Smooth muscle cell (in vitro differentiated cells): Measurements from ENCODE around the gene HES6. TPM values are rescaled to one million over a fixed set of nuclear protein-coding genes. Genes with fewer than 3 reads are reported as not detected.

Experiments
- DNase-seq: peaks from one replicate; lab custom pipeline; 2025; ENCODE audit not compliant: unreplicated experiment; lab: John Stamatoyannopoulos, UW
- H2AFZ ChIP-seq: fragments of 200-600 bp; sonication (generic); 2 replicates; pipeline ENCODE4 v1.6.0; 2016; ENCODE audit warnings: antibody characterized with exemption, low read depth, mild to moderate bottlenecking
- H3F3A ChIP-seq: fragments of 200-600 bp; sonication (generic); 2 replicates; pipeline ENCODE4 v1.6.0; 2017; ENCODE audit warnings: antibody characterized with exemption, low read depth
- H3K27ac ChIP-seq: fragments of 200-600 bp; sonication (generic); 2 replicates; pipeline ENCODE4 v1.5.1; 2016; ENCODE audit warnings: low read depth, mild to moderate bottlenecking
- H3K27me3 ChIP-seq: fragments of 200-600 bp; sonication (generic); 2 replicates; pipeline ENCODE4 v1.6.1; 2016; ENCODE audit warnings: low read depth, mild to moderate bottlenecking
- H3K36me3 ChIP-seq: fragments of 200-600 bp; sonication (generic); 2 replicates; pipeline ENCODE4 v1.5.1; 2016; ENCODE audit warnings: low read depth
- H3K4me1 ChIP-seq: fragments of 200-600 bp; sonication (generic); 2 replicates; pipeline ENCODE4 v1.5.1; 2016; ENCODE audit warnings: low read depth
- H3K4me2 ChIP-seq: fragments of 200-600 bp; sonication (generic); 2 replicates; pipeline ENCODE4 v1.6.0; 2016; ENCODE audit warnings: mild to moderate bottlenecking
- H3K4me3 ChIP-seq: fragments of 200-600 bp; sonication (generic); 2 replicates; pipeline ENCODE4 v1.5.1; 2016; ENCODE audit warnings: mild to moderate bottlenecking
- H3K79me2 ChIP-seq: fragments of 200-600 bp; sonication (generic); 2 replicates; pipeline ENCODE4 v1.6.0; 2016; ENCODE audit warnings: low read depth, mild to moderate bottlenecking
- H3K9ac ChIP-seq: fragments of 200-600 bp; sonication (generic); 2 replicates; pipeline ENCODE4 v1.6.0; 2016; ENCODE audit warnings: low read depth
- H3K9me3 ChIP-seq: fragments of 200-600 bp; sonication (generic); replicated peaks from 2 replicates; pipeline ENCODE4 v1.5.1; 2016; ENCODE audit warnings: low read depth
- H4K20me1 ChIP-seq: fragments of 200-600 bp; sonication (generic); 2 replicates; pipeline ENCODE4 v1.6.0; 2016; ENCODE audit warnings: low read depth
- WGBS: methylation state at CpG from one replicate; pipeline ENCODE4 v1.1.7; 2016; ENCODE audit warnings: low lambda C conversion rate; 5-methylcytosine and 5-hydroxymethylcytosine counted together
- polyA plus RNA-seq: library from polyadenylated mRNA; unstranded; fragments of >200 nt; fragmentation: Nextera tagmentation; extraction: Ambion mirVana; gene quantifications from 2 replicates; pipeline ENCODE4 v1.2.1, GENCODE V29; 2016
- total RNA-seq: library from RNA; depleted of rRNA; stranded (reverse); fragments of >200 nt; gene quantifications from 2 replicates; pipeline ENCODE4 v1.2.3, GENCODE V29; 2014
- TF ChIP-seq, protein P1 (sequence below): fragments of 200-600 bp; sonication (generic); IDR thresholded peaks from 2 replicates; pipeline ENCODE4 v1.5.1; 2017; ENCODE audit warnings: borderline replicate concordance, mild to moderate bottlenecking, antibody characterized with exemption; ENCODE audit not compliant: insufficient read depth, poor library complexity, severe bottlenecking

The HES6 gene
- total and polyA plus RNA-seq, 2 experiments from 2014 or later, result 0.81 to 2.7 TPM

DNA sequence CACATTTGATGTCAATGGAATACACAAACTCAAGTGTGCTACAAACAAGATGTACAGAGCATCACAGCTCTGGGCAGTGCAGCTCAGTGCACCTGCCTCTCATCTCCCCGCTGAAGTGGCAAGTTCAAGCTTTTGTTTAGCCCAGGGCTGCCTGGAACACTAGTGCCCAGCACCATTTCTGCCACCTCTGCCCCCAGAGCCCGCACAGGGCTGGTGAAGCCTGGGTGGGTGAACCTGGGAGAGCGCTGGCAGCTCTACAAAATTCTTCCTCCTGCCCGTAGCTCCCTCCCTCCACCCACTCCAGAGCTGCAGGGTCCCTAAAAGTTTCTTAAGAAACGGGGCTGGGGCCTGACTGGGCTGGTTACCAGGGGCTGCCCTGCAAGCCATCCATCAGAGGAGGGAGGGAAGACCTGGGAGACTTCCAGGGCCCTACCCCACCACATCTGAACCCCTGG lies 1.5 kb downstream of the HES6 start:
- peaks cover 7% of the 10 kb centered on the region for H3F3A ChIP-seq
- no peak overlapping the region for H2AFZ ChIP-seq
- no peak overlapping the region for H3K27ac ChIP-seq
- WGBS, result 97% methylated on average over 5 of the region's 5 CpGs
- no peaks in the 10 kb centered on the region for H3K4me1 ChIP-seq
- no peak overlapping the region for H3K4me2 ChIP-seq
- no peak overlapping the region for H3K4me3 ChIP-seq
- peaks cover 49% of the 10 kb centered on the region for H3K27me3 ChIP-seq
- H3K36me3 ChIP-seq, result no peaks in the 10 kb centered on the region
- TF ChIP-seq, protein P1, sequence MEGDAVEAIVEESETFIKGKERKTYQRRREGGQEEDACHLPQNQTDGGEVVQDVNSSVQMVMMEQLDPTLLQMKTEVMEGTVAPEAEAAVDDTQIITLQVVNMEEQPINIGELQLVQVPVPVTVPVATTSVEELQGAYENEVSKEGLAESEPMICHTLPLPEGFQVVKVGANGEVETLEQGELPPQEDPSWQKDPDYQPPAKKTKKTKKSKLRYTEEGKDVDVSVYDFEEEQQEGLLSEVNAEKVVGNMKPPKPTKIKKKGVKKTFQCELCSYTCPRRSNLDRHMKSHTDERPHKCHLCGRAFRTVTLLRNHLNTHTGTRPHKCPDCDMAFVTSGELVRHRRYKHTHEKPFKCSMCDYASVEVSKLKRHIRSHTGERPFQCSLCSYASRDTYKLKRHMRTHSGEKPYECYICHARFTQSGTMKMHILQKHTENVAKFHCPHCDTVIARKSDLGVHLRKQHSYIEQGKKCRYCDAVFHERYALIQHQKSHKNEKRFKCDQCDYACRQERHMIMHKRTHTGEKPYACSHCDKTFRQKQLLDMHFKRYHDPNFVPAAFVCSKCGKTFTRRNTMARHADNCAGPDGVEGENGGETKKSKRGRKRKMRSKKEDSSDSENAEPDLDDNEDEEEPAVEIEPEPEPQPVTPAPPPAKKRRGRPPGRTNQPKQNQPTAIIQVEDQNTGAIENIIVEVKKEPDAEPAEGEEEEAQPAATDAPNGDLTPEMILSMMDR, result no peak
- H4K20me1 ChIP-seq, result no peaks in the 10 kb centered on the region
- H3K9ac ChIP-seq, result no peak overlapping the region
- no peaks in the 10 kb centered on the region for H3K9me3 ChIP-seq
- no peaks in the 10 kb centered on the region for H3K79me2 ChIP-seq
- no peak for DNase-seq

- no peak overlapping the region for H2AFZ ChIP-seq
- H3F3A ChIP-seq, result peaks cover 7% of the 10 kb centered on the region
- no peaks in the 10 kb centered on the region for H3K36me3 ChIP-seq
- no peaks in the 10 kb centered on the region for H3K79me2 ChIP-seq
- H3K27ac ChIP-seq, result no peak overlapping the region
- no peaks in the 10 kb centered on the region for H3K4me1 ChIP-seq
- H3K4me2 ChIP-seq, result no peak overlapping the region
- DNase-seq, result no peak
- H3K9ac ChIP-seq, result no peak overlapping the region
- H3K27me3 ChIP-seq, result peaks cover 49% of the 10 kb centered on the region
- no peak overlapping the region for H3K4me3 ChIP-seq
- no peaks in the 10 kb centered on the region for H3K9me3 ChIP-seq
- TF ChIP-seq, protein P1, result no peak
- no peaks in the 10 kb centered on the region for H4K20me1 ChIP-seq
- WGBS, result 84% methylated on average over 11 of the region's 11 CpGs
Measured at GRCh38 chr2:238237431-238238135, 2.3 kb downstream of the HES6 start.

DNA sequence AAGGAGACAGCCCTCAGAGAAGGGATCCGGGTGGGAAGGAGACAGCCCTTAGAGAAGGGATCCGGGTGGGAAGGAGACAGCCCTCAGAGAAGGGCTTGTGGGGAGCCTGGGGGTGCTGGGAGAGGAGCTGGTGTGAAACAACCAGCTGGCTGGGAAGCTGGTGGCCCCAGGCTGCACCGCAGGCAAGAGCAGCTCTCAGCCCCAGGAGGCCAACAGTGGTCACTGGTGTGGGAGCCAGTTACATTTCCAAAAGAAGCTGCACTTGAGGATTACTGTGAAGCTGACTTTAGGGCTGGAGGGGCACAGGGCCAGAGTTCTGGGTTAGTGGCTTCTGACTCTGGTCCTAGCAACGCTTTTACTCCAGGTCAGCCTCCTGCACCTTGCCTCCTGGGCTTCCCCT lies 3.3 kb downstream of the HES6 start:
- Histone ChIP-seq H3K4me1 (no peaks in the 10 kb centered on the region), H3K27me3 (peaks cover 49% of the 10 kb centered on the region), H3K4me3 (no peak overlapping the region), H2AFZ (no peak overlapping the region), H3K9me3 (no peaks in the 10 kb centered on the region), H3K4me2 (no peak overlapping the region), H3F3A (peaks cover 3% of the 10 kb centered on the region), H4K20me1 (no peaks in the 10 kb centered on the region), H3K27ac (no peak overlapping the region), H3K36me3 (no peaks in the 10 kb centered on the region), H3K79me2 (no peaks in the 10 kb centered on the region), H3K9ac (no peak overlapping the region)
- 97% methylated on average over 4 of the region's 4 CpGs for WGBS
- TF ChIP-seq, protein P1, result no peak
- no peak for DNase-seq

DNA sequence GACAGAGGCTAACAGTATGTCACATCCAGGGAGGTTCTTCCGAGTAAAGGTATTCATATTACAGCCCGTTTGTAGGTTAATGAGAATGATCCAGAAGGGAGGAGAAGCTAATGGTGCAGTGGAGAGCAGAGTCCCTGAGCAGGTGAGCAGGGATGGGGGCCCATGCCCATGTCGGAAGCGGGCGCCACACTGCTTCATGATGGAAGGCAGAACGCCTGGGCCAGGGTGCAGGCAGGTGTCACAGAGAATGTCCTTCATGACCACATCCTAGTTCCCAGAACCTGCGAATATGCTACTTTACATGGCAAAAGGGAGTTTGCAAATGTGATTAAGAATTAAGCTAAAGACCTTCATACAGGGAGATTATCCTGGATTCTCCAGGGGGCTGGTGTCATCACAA lies 4.0 kb downstream of the HES6 start:
- 88% methylated on average over 7 of the region's 7 CpGs for WGBS
- no peak overlapping the region for H3K4me2 ChIP-seq
- no peak overlapping the region for H3K27ac ChIP-seq
- peaks cover 3% of the 10 kb centered on the region for H3F3A ChIP-seq
- TF ChIP-seq, protein P1, result no peak
- no peaks in the 10 kb centered on the region for H3K9me3 ChIP-seq
- H2AFZ ChIP-seq, result no peak overlapping the region
- no peak overlapping the region for H3K4me3 ChIP-seq
- no peak for DNase-seq
- peaks cover 44% of the 10 kb centered on the region for H3K27me3 ChIP-seq
- no peaks in the 10 kb centered on the region for H3K4me1 ChIP-seq
- H4K20me1 ChIP-seq, result no peaks in the 10 kb centered on the region
- no peak overlapping the region for H3K9ac ChIP-seq
- H3K36me3 ChIP-seq, result no peaks in the 10 kb centered on the region
- no peaks in the 10 kb centered on the region for H3K79me2 ChIP-seq
